ENCODE results near the gene PI4KA. TPM values are rescaled to one million over a fixed set of nuclear protein-coding genes. Genes with fewer than 3 reads are reported as not detected.
"Not testable (repeated sequence)": the region's sequence is repeated elsewhere in the genome, so short reads cannot be mapped to it uniquely, and the experiment has no call there.

Gene PI4KA
- total and polyA plus RNA-seq, 4 donors, result 35.4 to 107 (median 50.3) TPM

DNA sequence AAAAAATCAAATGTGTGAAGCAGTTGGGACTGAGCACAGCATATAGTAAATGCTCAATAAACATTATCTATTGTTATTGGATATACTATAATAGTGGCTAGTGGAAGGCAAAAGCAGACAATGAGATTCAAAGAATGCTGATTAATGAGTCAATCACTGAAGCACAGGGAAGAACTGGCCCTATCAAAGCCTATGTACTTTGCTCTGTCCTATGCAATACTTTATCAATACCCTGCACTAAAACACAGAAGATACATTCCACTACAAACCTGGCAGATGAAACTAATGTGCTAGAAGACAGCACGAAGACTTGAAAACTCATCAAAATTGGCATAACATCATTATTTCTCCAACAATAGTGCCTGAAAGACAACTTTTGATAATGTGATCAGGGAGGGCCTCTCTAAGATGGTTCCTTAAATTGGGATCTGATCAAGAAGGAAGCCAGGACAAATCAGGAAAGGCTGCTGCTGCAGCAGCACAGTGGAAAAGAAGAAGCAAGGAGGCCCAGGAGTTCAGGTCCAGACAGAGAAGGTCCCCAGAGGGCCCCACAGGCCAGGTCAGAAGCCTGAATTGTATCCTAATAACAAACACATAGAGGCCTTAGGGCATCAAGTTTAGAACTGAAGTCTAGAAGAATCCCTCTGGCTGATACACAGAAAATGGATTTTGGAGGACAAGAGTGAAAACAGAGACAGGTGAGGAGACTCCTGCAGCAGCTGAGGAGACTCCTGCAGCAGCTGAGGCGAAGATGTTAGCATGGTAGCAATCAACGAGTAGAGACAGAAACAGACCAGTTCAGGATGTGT, 18.6 kb downstream of the PI4KA start:
- H3K9me3 ChIP-seq (ENCODE audit: control insufficient read depth in 4 of 4, insufficient read depth in 3 of 4, low read length in 3 of 4), result no peaks in the 10 kb centered on the region
- TF ChIP-seq, protein P1, sequence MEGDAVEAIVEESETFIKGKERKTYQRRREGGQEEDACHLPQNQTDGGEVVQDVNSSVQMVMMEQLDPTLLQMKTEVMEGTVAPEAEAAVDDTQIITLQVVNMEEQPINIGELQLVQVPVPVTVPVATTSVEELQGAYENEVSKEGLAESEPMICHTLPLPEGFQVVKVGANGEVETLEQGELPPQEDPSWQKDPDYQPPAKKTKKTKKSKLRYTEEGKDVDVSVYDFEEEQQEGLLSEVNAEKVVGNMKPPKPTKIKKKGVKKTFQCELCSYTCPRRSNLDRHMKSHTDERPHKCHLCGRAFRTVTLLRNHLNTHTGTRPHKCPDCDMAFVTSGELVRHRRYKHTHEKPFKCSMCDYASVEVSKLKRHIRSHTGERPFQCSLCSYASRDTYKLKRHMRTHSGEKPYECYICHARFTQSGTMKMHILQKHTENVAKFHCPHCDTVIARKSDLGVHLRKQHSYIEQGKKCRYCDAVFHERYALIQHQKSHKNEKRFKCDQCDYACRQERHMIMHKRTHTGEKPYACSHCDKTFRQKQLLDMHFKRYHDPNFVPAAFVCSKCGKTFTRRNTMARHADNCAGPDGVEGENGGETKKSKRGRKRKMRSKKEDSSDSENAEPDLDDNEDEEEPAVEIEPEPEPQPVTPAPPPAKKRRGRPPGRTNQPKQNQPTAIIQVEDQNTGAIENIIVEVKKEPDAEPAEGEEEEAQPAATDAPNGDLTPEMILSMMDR (IDR thresholded peaks at IDR 0.05; ENCODE audit: control extremely low read depth, extremely low read depth), result no peak
- no peaks in the 10 kb centered on the region for H3K36me3 ChIP-seq (ENCODE audit: control insufficient read depth in 4 of 4, insufficient read depth in 4 of 4, low read length in 4 of 4)
- H3K9ac ChIP-seq (ENCODE audit: insufficient read depth in 1 of 2, low read length in 2 of 2), result no peak overlapping the region
- H3K4me1 ChIP-seq (ENCODE audit: control insufficient read depth in 5 of 5, insufficient read depth in 5 of 5, low read length in 5 of 5), result peaks cover 0 to 2% (median 0%) of the 10 kb centered on the region in 5 donors
- ATAC-seq (ENCODE audit: insufficient read depth, low FRiP score) (no peak), DNase-seq (no peak)
- WGBS, 2 donors, result 81 to 94% methylated on average over 3 of the region's 3 CpGs
- H3K27ac ChIP-seq (ENCODE audit: low read depth in 1 of 2, low read length in 1 of 2), result no peak overlapping the region
- no peak overlapping the region for H3K4me3 ChIP-seq
- H3K27me3 ChIP-seq (ENCODE audit: control insufficient read depth in 3 of 3, insufficient read depth in 3 of 3, low read length in 2 of 3), result no peaks in the 10 kb centered on the region

DNA sequence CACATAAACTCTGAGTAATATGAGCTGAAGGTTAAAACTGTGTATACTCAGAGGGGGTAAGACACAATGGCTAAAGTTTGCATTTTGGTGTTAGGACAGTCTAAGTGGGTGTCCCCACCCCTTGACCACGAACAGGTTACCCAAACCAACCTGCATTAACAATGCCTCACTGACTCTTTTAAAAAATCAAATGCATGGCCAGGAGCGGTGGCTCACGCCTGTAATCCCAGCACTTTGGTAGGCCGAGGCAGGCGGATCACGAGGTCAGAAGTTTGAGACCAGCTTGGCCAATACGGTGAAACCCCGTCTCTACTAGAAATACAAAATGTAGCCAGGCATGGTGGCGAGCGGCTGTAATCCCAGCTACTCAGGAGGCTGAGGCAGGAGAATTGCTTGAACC, 19.3 kb downstream of the PI4KA start:
- not testable (repeated sequence) for H3K4me1 ChIP-seq (ENCODE audit: control insufficient read depth in 5 of 5, insufficient read depth in 5 of 5, low read length in 5 of 5); H3K27me3 ChIP-seq (ENCODE audit: control insufficient read depth in 3 of 3, insufficient read depth in 3 of 3, low read length in 2 of 3); H3K9ac ChIP-seq (ENCODE audit: insufficient read depth in 1 of 2, low read length in 2 of 2); H3K27ac ChIP-seq (ENCODE audit: low read depth in 1 of 2, low read length in 1 of 2); H3K4me3 ChIP-seq; H3K36me3 ChIP-seq (ENCODE audit: control insufficient read depth in 4 of 4, insufficient read depth in 4 of 4, low read length in 4 of 4); DNase-seq; ATAC-seq (ENCODE audit: insufficient read depth, low FRiP score); H3K9me3 ChIP-seq (ENCODE audit: control insufficient read depth in 4 of 4, insufficient read depth in 3 of 4, low read length in 3 of 4)
- 97 to 99% methylated on average over 10 of the region's 10 CpGs for WGBS, 2 donors

DNA sequence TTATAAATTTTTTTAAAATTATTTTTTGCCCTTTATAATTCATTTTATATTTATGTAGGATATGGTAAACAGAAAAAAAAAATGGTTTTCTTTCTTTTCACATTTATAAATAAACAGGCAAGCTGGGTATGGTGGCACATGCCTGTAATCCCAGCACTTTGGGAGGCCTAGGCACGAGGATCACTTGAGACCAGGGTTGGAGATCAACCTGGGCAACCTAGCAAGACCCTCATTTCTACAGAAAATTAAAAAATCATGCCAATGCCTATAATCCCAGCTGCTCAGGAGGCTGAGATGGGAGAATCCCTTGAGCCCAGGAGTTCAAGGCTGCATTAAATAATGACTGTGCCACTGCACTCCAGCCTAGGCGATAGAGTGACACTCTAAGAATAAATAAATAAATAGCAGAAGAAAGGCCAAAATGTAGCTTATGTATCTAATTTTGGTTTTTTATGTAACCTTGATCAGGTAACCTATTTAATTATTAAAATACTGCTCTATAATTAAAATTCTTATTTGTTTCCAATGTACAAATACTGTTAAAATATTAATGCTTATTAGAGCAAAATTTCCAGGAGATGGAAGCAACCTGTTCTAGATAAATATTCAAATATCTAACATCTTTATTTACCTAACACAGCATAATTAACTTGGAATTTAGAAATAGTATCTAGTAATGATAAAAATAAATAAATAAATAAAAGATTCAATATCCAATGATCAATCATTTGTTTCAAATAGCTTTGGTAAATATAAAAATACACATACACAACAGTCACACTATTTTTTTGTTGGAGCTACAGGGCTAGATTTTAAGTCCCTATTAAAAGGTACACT, 21.4 kb downstream of the PI4KA start:
- 99 to 100% methylated on average over 2 of the region's 2 CpGs for WGBS, 2 donors
- DNase-seq (no peak), ATAC-seq (ENCODE audit: insufficient read depth, low FRiP score) (no peak)
- Histone ChIP-seq H3K9me3 (ENCODE audit: control insufficient read depth in 4 of 4, insufficient read depth in 3 of 4, low read length in 3 of 4) (no peaks in the 10 kb centered on the region), H3K36me3 (ENCODE audit: control insufficient read depth in 4 of 4, insufficient read depth in 4 of 4, low read length in 4 of 4) (peaks cover 5 to 18% (median 9%) of the 10 kb centered on the region in 4 donors), H3K27ac (ENCODE audit: low read depth in 1 of 2, low read length in 1 of 2) (no peak overlapping the region), H3K27me3 (ENCODE audit: control insufficient read depth in 3 of 3, insufficient read depth in 3 of 3, low read length in 2 of 3) (no peaks in the 10 kb centered on the region), H3K4me3 (no peak overlapping the region), H3K4me1 (ENCODE audit: control insufficient read depth in 5 of 5, insufficient read depth in 5 of 5, low read length in 5 of 5) (peaks cover 0 to 1% (median 0%) of the 10 kb centered on the region in 5 donors), H3K9ac (ENCODE audit: insufficient read depth in 1 of 2, low read length in 2 of 2) (no peak overlapping the region)
- TF ChIP-seq, protein P1 (IDR thresholded peaks at IDR 0.05; ENCODE audit: control extremely low read depth, extremely low read depth), result no peak

DNA sequence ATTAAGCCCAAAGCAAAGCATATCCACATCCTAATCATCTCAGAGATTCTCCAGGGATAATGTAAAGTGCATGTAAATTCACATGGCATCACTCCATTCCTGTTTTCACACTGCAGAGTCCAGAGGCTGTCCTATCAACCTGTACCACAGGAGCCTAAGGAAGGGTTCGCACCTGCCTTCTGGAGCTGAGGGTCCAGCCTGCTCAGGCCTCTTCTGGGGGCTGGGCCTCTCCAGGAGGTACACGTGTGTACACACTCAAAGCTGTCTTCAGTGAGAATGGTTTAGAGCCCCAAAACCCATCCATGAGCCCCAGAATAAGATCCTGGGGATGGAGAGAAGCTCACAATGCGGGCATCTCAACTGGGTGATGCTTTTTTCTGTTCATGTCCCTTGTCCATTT, 23.9 kb downstream of the PI4KA start:
- Histone ChIP-seq H3K4me1 (ENCODE audit: control insufficient read depth in 5 of 5, insufficient read depth in 5 of 5, low read length in 5 of 5) (no peaks in the 10 kb centered on the region), H3K4me3 (no peak overlapping the region), H3K27ac (ENCODE audit: low read depth in 1 of 2, low read length in 1 of 2) (no peak overlapping the region), H3K9me3 (ENCODE audit: control insufficient read depth in 4 of 4, insufficient read depth in 3 of 4, low read length in 3 of 4) (no peaks in the 10 kb centered on the region), H3K27me3 (ENCODE audit: control insufficient read depth in 3 of 3, insufficient read depth in 3 of 3, low read length in 2 of 3) (no peaks in the 10 kb centered on the region), H3K36me3 (ENCODE audit: control insufficient read depth in 4 of 4, insufficient read depth in 4 of 4, low read length in 4 of 4) (peaks cover 14 to 27% (median 22%) of the 10 kb centered on the region in 4 donors), H3K9ac (ENCODE audit: insufficient read depth in 1 of 2, low read length in 2 of 2) (no peak overlapping the region)
- DNase-seq, result no peak
- TF ChIP-seq, protein P1 (IDR thresholded peaks at IDR 0.05; ENCODE audit: control extremely low read depth, extremely low read depth), result no peak
- WGBS, 2 donors, result 97 to 100% methylated on average over 3 of the region's 3 CpGs
- ATAC-seq (ENCODE audit: insufficient read depth, low FRiP score), result no peak

Data from lung (tissue), 12 donors.